HuH-7 (cell line): ENCODE measurements around the gene SMARCD1.
"Not testable (repeated sequence)": the region's sequence is repeated elsewhere in the genome, so short reads cannot be mapped to it uniquely, and the experiment has no call there.

Experiments
- DNase-seq: peaks from one replicate; pipeline ENCODE4 v3.0.0; 2011; ENCODE audit warnings: low spot score

The SMARCD1 gene

DNA sequence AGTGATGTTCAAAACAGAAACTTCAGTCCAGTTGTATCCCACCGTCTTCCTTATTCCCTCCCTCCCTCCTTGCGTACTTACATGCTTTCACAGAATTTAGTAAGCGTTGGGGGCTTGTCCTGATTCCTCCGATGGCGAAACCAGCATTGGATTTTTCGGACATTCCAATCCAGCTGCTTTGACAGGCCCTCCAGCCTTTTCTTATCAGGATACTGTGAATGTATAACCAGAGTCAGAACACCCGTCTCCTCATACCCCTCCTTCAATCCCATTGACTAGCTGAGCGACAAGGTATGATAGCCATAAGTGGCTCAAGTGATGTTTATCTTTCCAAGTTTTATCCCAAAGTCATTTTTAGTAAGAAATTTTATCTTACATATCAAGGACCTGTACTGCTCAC, 57.9 kb downstream of the SMARCD1 start:
- peak; percentile 67 for DNase-seq

DNA sequence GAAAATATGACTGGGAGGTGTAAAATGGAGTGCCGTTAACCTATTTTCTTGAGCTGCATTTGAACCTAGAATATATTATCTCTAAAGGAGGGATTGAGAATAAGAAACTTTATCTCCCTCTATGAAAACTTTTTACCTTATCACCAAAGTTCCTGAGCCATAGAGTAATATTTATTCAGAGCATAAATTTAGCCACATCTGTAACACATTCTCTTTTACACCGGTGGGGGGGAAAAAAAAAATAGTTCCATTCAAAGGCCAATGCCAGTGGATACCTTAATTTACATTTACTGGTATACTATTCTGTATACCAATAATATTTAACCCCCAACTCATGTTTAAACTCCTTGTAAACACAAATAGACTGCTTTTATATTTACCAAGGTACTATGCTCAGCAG, 60.3 kb downstream of the SMARCD1 start:
- DNase-seq, result no peak

- no peak for DNase-seq
These were observed 62.1 kb downstream of the SMARCD1 start for GRCh38 chr12:50147281-50147680.

- DNase-seq, result not testable (repeated sequence)
These were observed 62.9 kb downstream of the SMARCD1 start for GRCh38 chr12:50148011-50148410.

DNA sequence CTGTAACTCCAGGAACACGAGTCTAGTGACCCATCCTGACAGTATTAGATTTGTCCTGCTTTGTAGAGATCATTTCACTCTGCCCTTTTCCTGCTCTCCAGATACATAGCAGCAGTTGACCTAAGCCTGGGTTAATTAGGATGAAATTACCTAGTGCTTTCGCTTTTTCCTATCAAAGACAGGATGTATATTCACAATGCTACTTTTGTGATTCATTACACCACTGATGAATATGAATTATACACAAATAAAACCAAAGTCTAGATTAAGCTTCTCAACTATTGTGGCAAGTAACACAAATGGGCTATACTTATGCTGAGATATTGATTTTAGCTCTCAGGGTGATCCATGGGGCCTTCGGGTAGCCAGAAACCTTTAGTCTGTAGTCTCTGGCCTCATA, 64.2 kb downstream of the SMARCD1 start:
- no peak for DNase-seq
